Stomach (tissue), 9 donors: Measurements from ENCODE around the gene SFRP4. TPM values are rescaled to one million over a fixed set of nuclear protein-coding genes. Genes with fewer than 3 reads are reported as not detected.
"Not testable (repeated sequence)": the region's sequence is repeated elsewhere in the genome, so short reads cannot be mapped to it uniquely, and the experiment has no call there.

ENCODE experiments used
- DNase-seq, 2 donors: peaks; one replicate each; pipeline versions ENCODE4 v3.0.0 to v3.0.0-alpha.2; 2013 to 2019
- H3K27ac ChIP-seq, 5 donors: fragments of 200-600 bp in 4 of 5; sonication (generic) in 4 of 5; one replicate each; pipeline ENCODE4 v1.5.1; 2013 to 2019; ENCODE audit warnings: mild to moderate bottlenecking in 1 of 5, moderate library complexity in 1 of 5
- H3K27me3 ChIP-seq, 3 donors: fragments of 200-600 bp; sonication (generic); one replicate each; pipeline ENCODE4 v1.5.1; 2017 to 2019; ENCODE audit warnings: mixed run types in 1 of 3
- H3K36me3 ChIP-seq, 4 donors: fragments of 200-600 bp; sonication (generic); 1 replicate in 3 of 4; 2 replicates in 1 of 4; pipeline ENCODE4 v1.5.1; 2016 to 2019
- H3K4me1 ChIP-seq, 4 donors: fragments of 200-600 bp; sonication (generic); one replicate each; pipeline ENCODE4 v1.5.1; 2016 to 2019
- H3K4me3 ChIP-seq, 4 donors: fragments of 200-600 bp; sonication (generic) in 3 of 4; one replicate each; pipeline ENCODE4 v1.5.1; 2016 to 2019; ENCODE audit warnings: mild to moderate bottlenecking in 1 of 4
- H3K9me3 ChIP-seq, 4 donors: fragments of 200-600 bp; sonication (generic); one replicate each; pipeline ENCODE4 v1.5.1; 2016 to 2019
- CTCF ChIP-seq, 7 experiments: fragments of 450-650 bp in 4 of 7; fragments of 200-600 bp in 3 of 7; sonication (generic) in 3 of 7; IDR thresholded peaks; one replicate each; pipeline ENCODE4 v1.5.1; 2016 to 2019; ENCODE audit warnings: antibody characterized with exemption in 7 of 7, control low read depth in 2 of 7, mild to moderate bottlenecking in 1 of 7
- EP300 ChIP-seq: sonication (generic); formaldehyde crosslinking; IDR thresholded peaks from one replicate; pipeline ENCODE4 v1.6.1; 2017; ENCODE audit warnings: antibody characterized with exemption
- POLR2A ChIP-seq, 4 donors: fragments of 450-650 bp; IDR thresholded peaks; one replicate each; pipeline ENCODE4 v1.6.1; 2016; ENCODE audit warnings: antibody characterized with exemption in 4 of 4, control low read depth in 2 of 4, mild to moderate bottlenecking in 1 of 4, moderate library complexity in 1 of 4
- POLR2AphosphoS5 ChIP-seq, 3 donors: sonication (generic); formaldehyde crosslinking; IDR thresholded peaks; one replicate each; pipeline ENCODE4 v1.6.1; 2016; ENCODE audit warnings: antibody characterized with exemption in 3 of 3
- WGBS, 5 donors: extraction: QIAGEN DNeasy Blood & Tissue Kit in 3 of 5; methylation state at CpG; one replicate each; pipeline versions ENCODE4 v1.1.5 to v1.1.7; 2013 to 2018; 5-methylcytosine and 5-hydroxymethylcytosine counted together
- intact Hi-C: fragments of 100-400 bp; cut with DNase I; formaldehyde crosslinking; loops from one replicate; pipeline ENCODE4 v1.15.1; 2023; ENCODE audit warnings: low total_unique reads
- polyA plus RNA-seq, 3 donors: library from polyadenylated mRNA; stranded (reverse); fragments of 200-250 nt; gene quantifications; one replicate each; pipeline ENCODE4 v1.2.3, GENCODE V29; 2013
- total RNA-seq, 5 donors: library from RNA; depleted of rRNA; stranded (reverse); fragments of >200 nt; gene quantifications; one replicate each; pipeline versions ENCODE4 v1.1.0 to v1.2.3, GENCODE V29; 2014 to 2016
- donor health status: healthy with polysubstance abuse.
- donor health status: Bipolar disorder and iron deficiency.
- donor health status: healthy.

Gene SFRP4
- total and polyA plus RNA-seq, 8 donors = 0.29 to 7.9 (median 0.45) TPM; not detected in 3

- Histone ChIP-seq H3K9me3 (no peaks in the 10 kb centered on the region), H3K4me3 (no peak overlapping the region), H3K36me3 (peaks cover 0 to 2% (median 0%) of the 10 kb centered on the region in 4 donors), H3K4me1 (no peaks in the 10 kb centered on the region), H3K27me3 (no peaks in the 10 kb centered on the region), H3K27ac (no peak overlapping the region)
- DNase-seq = no peak
- 70 to 79% (median 73%) methylated on average over 8 to 9 of the region's 9 CpGs for WGBS, 5 donors
- intact Hi-C loops = no loop called here
- TF ChIP-seq POLR2A (IDR thresholded peaks at IDR 0.05) (no peak), POLR2AphosphoS5 (IDR thresholded peaks at IDR 0.05) (no peak), EP300 (no peak), CTCF (IDR thresholded peaks at IDR 0.05) (no peak)
Observed at GRCh38 chr7:37957221-37957970, 40.8 kb upstream of the SFRP4 start.

GRCh38 chr7:37956791-37957190, 40.2 kb upstream of the SFRP4 start:
- Histone ChIP-seq H3K4me3 (no peak overlapping the region), H3K27ac (no peak overlapping the region), H3K4me1 (no peaks in the 10 kb centered on the region), H3K9me3 (no peaks in the 10 kb centered on the region), H3K36me3 (peaks cover 0 to 7% (median 0%) of the 10 kb centered on the region in 4 donors), H3K27me3 (no peaks in the 10 kb centered on the region)
- intact Hi-C loops = no loop called here
- TF ChIP-seq POLR2A (IDR thresholded peaks at IDR 0.05) (no peak), POLR2AphosphoS5 (IDR thresholded peaks at IDR 0.05) (no peak), CTCF (IDR thresholded peaks at IDR 0.05) (no peak), EP300 (no peak)
- DNase-seq = no peak

DNA sequence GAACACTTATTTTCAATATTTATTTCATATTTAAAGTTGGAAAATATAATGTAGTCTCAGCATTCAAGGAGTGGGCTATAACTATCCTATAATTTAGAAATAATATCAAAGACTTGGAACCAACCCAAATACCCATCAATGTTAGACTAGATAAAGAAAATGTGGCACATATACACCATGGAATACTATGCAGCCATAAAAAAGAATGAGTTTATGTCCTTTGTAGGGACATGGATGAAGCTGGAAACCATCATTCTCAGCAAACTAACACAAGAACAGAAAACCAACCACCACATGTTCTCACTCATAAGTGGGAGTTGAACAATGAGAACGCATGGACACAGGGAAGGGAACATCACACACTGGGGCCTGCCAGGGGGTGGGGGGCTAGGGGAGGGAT, 37.6 kb upstream of the SFRP4 start:
- H3K9me3 ChIP-seq, H3K4me1 ChIP-seq, H3K27ac ChIP-seq, intact Hi-C loops, H3K36me3 ChIP-seq, DNase-seq, H3K4me3 ChIP-seq, H3K27me3 ChIP-seq: not testable (repeated sequence)
- 85 to 100% (median 97%) methylated on average over 1 of the region's 1 CpG for WGBS, 5 donors

DNA sequence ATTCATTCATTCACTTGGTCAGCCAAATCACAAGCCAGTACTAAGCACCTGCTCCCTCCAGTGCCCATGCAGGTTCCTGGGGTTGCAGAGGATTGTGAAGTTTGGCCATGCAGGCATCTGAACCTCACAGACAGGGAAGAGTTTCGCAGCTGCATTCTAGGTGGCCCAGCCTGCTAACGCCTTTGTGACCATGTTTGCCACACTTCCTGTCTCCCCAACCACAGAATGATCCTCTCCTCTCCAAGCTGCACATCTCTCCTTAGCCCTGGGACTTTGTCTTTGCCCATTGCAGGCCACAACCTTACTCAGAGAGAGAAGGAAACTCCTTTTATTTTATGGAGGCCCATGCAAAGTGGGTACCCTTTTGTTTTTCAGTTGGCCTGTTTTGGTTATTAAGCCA, 35.6 kb upstream of the SFRP4 start:
- Histone ChIP-seq H3K27me3 (no peaks in the 10 kb centered on the region), H3K36me3 (peaks cover 0 to 7% (median 0%) of the 10 kb centered on the region in 4 donors), H3K9me3 (no peaks in the 10 kb centered on the region), H3K4me1 (no peaks in the 10 kb centered on the region), H3K27ac (no peak overlapping the region), H3K4me3 (no peak overlapping the region)
- DNase-seq = no peak
- WGBS, 5 donors = 53 to 88% (median 70%) methylated on average over 2 of the region's 2 CpGs
- TF ChIP-seq POLR2AphosphoS5 (IDR thresholded peaks at IDR 0.05) (no peak), POLR2A (IDR thresholded peaks at IDR 0.05) (no peak), EP300 (no peak), CTCF (IDR thresholded peaks at IDR 0.05) (no peak)
- intact Hi-C loops = no loop called here

- peaks cover 0 to 7% (median 0%) of the 10 kb centered on the region in 4 donors for H3K36me3 ChIP-seq
- no peak for DNase-seq
- intact Hi-C loops = no loop called here
- H3K27me3 ChIP-seq = no peaks in the 10 kb centered on the region
- peaks cover 0 to 15% (median 6%) of the 10 kb centered on the region in 4 donors for H3K4me1 ChIP-seq
- no peak for TF ChIP-seq POLR2A (IDR thresholded peaks at IDR 0.05)
- no peak for TF ChIP-seq POLR2AphosphoS5 (IDR thresholded peaks at IDR 0.05)
- TF ChIP-seq CTCF (IDR thresholded peaks at IDR 0.05) = no peak
- TF ChIP-seq EP300 = no peak
- peaks cover 0 to 6% (median 0%) of the 10 kb centered on the region in 4 donors for H3K9me3 ChIP-seq
- H3K27ac ChIP-seq = no peak overlapping the region
- H3K4me3 ChIP-seq = no peak overlapping the region
- 78 to 90% (median 83%) methylated on average over 7 of the region's 7 CpGs for WGBS, 5 donors
Observed at GRCh38 chr7:37947941-37948210, 31.3 kb upstream of the SFRP4 start.
